Measurements from ENCODE around the gene CCDC149.

CCDC149 gene

GRCh38 chr4:24871210-24871609, 41.6 kb downstream of the CCDC149 start:
- DNase-seq = no peak
- Histone ChIP-seq H3K4me3 (ENCODE audit: low read depth, low read length) (no peak overlapping the region), H3K36me3 (no peaks in the 10 kb centered on the region), H3K9me3 (no peaks in the 10 kb centered on the region), H3K27me3 (no peaks in the 10 kb centered on the region), H3K4me1 (no peaks in the 10 kb centered on the region)
- TF ChIP-seq CTCF (IDR thresholded peaks at IDR 0.05; ENCODE audit: low read depth, low read length) = no peak

- H3K36me3 ChIP-seq = no peaks in the 10 kb centered on the region
- no peaks in the 10 kb centered on the region for H3K27me3 ChIP-seq
- DNase-seq = no peak
- no peaks in the 10 kb centered on the region for H3K9me3 ChIP-seq
- H3K4me1 ChIP-seq = no peaks in the 10 kb centered on the region
- TF ChIP-seq CTCF (IDR thresholded peaks at IDR 0.05; ENCODE audit: low read depth, low read length) = no peak
- H3K4me3 ChIP-seq (ENCODE audit: low read depth, low read length) = no peak overlapping the region
These were observed 45.0 kb downstream of the CCDC149 start for GRCh38 chr4:24867766-24868296.

- Histone ChIP-seq H3K27me3 (no peaks in the 10 kb centered on the region), H3K9me3 (no peaks in the 10 kb centered on the region), H3K36me3 (no peaks in the 10 kb centered on the region), H3K4me3 (ENCODE audit: low read depth, low read length) (no peak overlapping the region), H3K4me1 (no peaks in the 10 kb centered on the region)
- DNase-seq = no peak
- no peak for TF ChIP-seq CTCF (IDR thresholded peaks at IDR 0.05; ENCODE audit: low read depth, low read length)
These were observed 45.6 kb downstream of the CCDC149 start for GRCh38 chr4:24867251-24867650.

- Histone ChIP-seq H3K4me1 (no peaks in the 10 kb centered on the region), H3K9me3 (no peaks in the 10 kb centered on the region), H3K36me3 (no peaks in the 10 kb centered on the region), H3K4me3 (ENCODE audit: low read depth, low read length) (no peak overlapping the region), H3K27me3 (no peaks in the 10 kb centered on the region)
- DNase-seq = no peak
- TF ChIP-seq CTCF (IDR thresholded peaks at IDR 0.05; ENCODE audit: low read depth, low read length) = no peak
These were observed 47.4 kb downstream of the CCDC149 start for GRCh38 chr4:24865401-24865800.

GRCh38 chr4:24863799-24864198, 49.0 kb downstream of the CCDC149 start:
- Histone ChIP-seq H3K4me1 (no peaks in the 10 kb centered on the region), H3K36me3 (no peaks in the 10 kb centered on the region), H3K4me3 (ENCODE audit: low read depth, low read length) (no peak overlapping the region), H3K9me3 (no peaks in the 10 kb centered on the region), H3K27me3 (peaks cover 6% of the 10 kb centered on the region; the same call in 1 of the 2 replicates)
- DNase-seq = no peak
- no peak for TF ChIP-seq CTCF (IDR thresholded peaks at IDR 0.05; ENCODE audit: low read depth, low read length)

- no peaks in the 10 kb centered on the region for H3K36me3 ChIP-seq
- no peaks in the 10 kb centered on the region for H3K9me3 ChIP-seq
- no peak overlapping the region for H3K4me3 ChIP-seq (ENCODE audit: low read depth, low read length)
- peaks cover 6% of the 10 kb centered on the region for H3K27me3 ChIP-seq
- TF ChIP-seq CTCF (IDR thresholded peaks at IDR 0.05; ENCODE audit: low read depth, low read length) = no peak
- DNase-seq = no peak
- no peaks in the 10 kb centered on the region for H3K4me1 ChIP-seq
These were observed 50.6 kb downstream of the CCDC149 start for GRCh38 chr4:24862073-24862751.
